Sigmoid colon (tissue), 3 donors: ENCODE measurements around the gene FANCE.

ENCODE experiments used
- POLR2A ChIP-seq, 2 donors: fragments of 450-650 bp; IDR thresholded peaks; one replicate each; pipeline ENCODE4 v1.6.1; 2016; ENCODE audit warnings: antibody characterized with exemption in 2 of 2, mild to moderate bottlenecking in 2 of 2, moderate library complexity in 2 of 2
- TF ChIP-seq, protein P1 (sequence below), 4 experiments: fragments of 450-650 bp in 3 of 4; fragments of 200-600 bp in 1 of 4; IDR thresholded peaks; one replicate each; pipeline ENCODE4 v1.5.1; 2016 to 2019; ENCODE audit warnings: antibody characterized with exemption in 4 of 4, mild to moderate bottlenecking in 3 of 4, moderate library complexity in 2 of 4

- TF ChIP-seq, protein P1, sequence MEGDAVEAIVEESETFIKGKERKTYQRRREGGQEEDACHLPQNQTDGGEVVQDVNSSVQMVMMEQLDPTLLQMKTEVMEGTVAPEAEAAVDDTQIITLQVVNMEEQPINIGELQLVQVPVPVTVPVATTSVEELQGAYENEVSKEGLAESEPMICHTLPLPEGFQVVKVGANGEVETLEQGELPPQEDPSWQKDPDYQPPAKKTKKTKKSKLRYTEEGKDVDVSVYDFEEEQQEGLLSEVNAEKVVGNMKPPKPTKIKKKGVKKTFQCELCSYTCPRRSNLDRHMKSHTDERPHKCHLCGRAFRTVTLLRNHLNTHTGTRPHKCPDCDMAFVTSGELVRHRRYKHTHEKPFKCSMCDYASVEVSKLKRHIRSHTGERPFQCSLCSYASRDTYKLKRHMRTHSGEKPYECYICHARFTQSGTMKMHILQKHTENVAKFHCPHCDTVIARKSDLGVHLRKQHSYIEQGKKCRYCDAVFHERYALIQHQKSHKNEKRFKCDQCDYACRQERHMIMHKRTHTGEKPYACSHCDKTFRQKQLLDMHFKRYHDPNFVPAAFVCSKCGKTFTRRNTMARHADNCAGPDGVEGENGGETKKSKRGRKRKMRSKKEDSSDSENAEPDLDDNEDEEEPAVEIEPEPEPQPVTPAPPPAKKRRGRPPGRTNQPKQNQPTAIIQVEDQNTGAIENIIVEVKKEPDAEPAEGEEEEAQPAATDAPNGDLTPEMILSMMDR (IDR thresholded peaks at IDR 0.05): no peak
- peak in 1 of 2 donors; percentile 32 for TF ChIP-seq POLR2A (IDR thresholded peaks at IDR 0.05)
Measured at GRCh38 chr6:35485402-35485877, 33.3 kb downstream of the FANCE start.
